A673 (cell line): ENCODE results near the gene ADGRA1. TPM values are rescaled to one million over a fixed set of nuclear protein-coding genes. Genes with fewer than 3 reads are reported as not detected.

Experiments used
- BruUV-seq: library from RNA; stranded (reverse); fragments of 400-500 nt; replicated peaks from 2 replicates; lab custom pipeline; 2021; lab: Mats Ljungman, UMichigan
- CTCF ChIA-PET: fragments of 300-600 bp; sonication (Branson Sonifier 250); formaldehyde crosslinking; loops from one replicate; lab custom pipeline; 2022; ENCODE audit warnings: antibody characterized with exemption; lab: Charles Lee
- POLR2A ChIA-PET: fragments of 300-600 bp; sonication (Branson Sonifier 250); formaldehyde crosslinking; loops from one replicate; lab custom pipeline; 2022; ENCODE audit warnings: antibody characterized with exemption; ENCODE audit not compliant: low non-redundant PET; lab: Charles Lee
- DNase-seq: peaks from one replicate; pipeline ENCODE4 v3.0.0-alpha.2; 2015; ENCODE audit warnings: low spot score
- H3K27ac ChIP-seq: fragments of 200-600 bp; sonication (generic); 2 replicates; pipeline ENCODE4 v1.5.1; 2016; ENCODE audit warnings: mixed run types, low read depth, mild to moderate bottlenecking, mixed read lengths, antibody characterized with exemption, low read length; ENCODE audit not compliant: poor library complexity, severe bottlenecking
- H3K27me3 ChIP-seq: fragments of 200-600 bp; sonication (generic); replicated peaks from 2 replicates; pipeline ENCODE4 v1.6.1; 2017; ENCODE audit warnings: mixed run types, low read depth, mild to moderate bottlenecking, mixed read lengths, antibody characterized with exemption, low read length; ENCODE audit not compliant: insufficient read depth, poor library complexity
- H3K36me3 ChIP-seq: fragments of 200-600 bp; sonication (generic); 2 replicates; pipeline ENCODE4 v1.6.1; 2016; ENCODE audit warnings: mixed run types, mild to moderate bottlenecking, mixed read lengths, antibody characterized with exemption, low read length; ENCODE audit not compliant: insufficient read depth, poor library complexity, severe bottlenecking
- H3K4me1 ChIP-seq: fragments of 200-600 bp; sonication (generic); 2 replicates; pipeline ENCODE4 v1.6.1; 2017; ENCODE audit warnings: mixed run types, mild to moderate bottlenecking, mixed read lengths, antibody characterized with exemption, low read length; ENCODE audit not compliant: insufficient read depth, poor library complexity, severe bottlenecking
- H3K4me3 ChIP-seq: fragments of 200-600 bp; sonication (generic); 2 replicates; pipeline ENCODE4 v1.5.1; 2016; ENCODE audit warnings: low read depth, mixed run types, mild to moderate bottlenecking, mixed read lengths, low read length; ENCODE audit not compliant: poor library complexity, severe bottlenecking
- H3K9me3 ChIP-seq: fragments of 200-600 bp; sonication (generic); 2 replicates; pipeline ENCODE4 v1.6.1; 2016; ENCODE audit warnings: mixed run types, low read depth, mild to moderate bottlenecking, mixed read lengths, antibody characterized with exemption, low read length; ENCODE audit not compliant: poor library complexity, severe bottlenecking
- EZH2 ChIP-seq: fragments of 200-600 bp; sonication (generic); IDR thresholded peaks from 2 replicates; pipeline ENCODE4 v1.6.1; 2017; ENCODE audit warnings: borderline replicate concordance, low read depth, mild to moderate bottlenecking, mixed read lengths, antibody characterized with exemption, low read length; ENCODE audit not compliant: poor library complexity, severe bottlenecking
- intact Hi-C: fragments of 100-400 bp; cut with micrococcal nuclease; formaldehyde crosslinking; loops from one replicate; pipeline ENCODE4 v1.10.0; 2022; ENCODE audit not compliant: unreplicated experiment
- total RNA-seq: library from RNA; stranded (reverse); gene quantifications from 2 replicates; pipeline ENCODE4 v1.2.3, GENCODE V29; 2021
- TF ChIP-seq, protein P1 (sequence below): fragments of 300-800, 200-600 bp; sonication (generic); conservative IDR thresholded peaks from 2 replicates; pipeline ENCODE4 v1.5.1; 2017; ENCODE audit warnings: low read depth, mild to moderate bottlenecking, antibody characterized with exemption, low read length, moderate library complexity, mixed read lengths

The ADGRA1 gene
- total RNA-seq, 1 experiment from 2014 or later = 0.82 TPM

DNA sequence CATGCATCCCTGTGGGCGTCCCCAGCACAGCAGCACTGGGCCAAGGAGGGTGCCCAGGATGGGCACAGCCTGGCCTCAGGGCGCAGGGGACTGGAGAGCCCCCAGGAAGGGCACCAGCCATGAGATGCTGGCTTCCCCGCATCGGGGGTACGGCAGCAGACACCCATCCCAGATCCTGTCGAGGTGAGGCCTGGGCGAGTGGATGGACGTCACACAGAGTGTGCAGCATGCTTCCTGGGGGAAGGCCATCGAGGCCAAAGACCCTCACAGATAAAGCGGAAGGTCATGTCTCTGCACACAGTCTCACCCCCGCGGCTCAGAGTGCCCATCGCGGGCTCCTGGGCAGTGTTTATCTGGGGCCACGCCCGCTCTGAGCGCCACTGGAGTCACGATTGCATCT, 18.8 kb downstream of the ADGRA1 start:
- POLR2A ChIA-PET = no interaction called here
- BruUV-seq = no TSS peak
- no peak overlapping the region for H3K27ac ChIP-seq
- H3K9me3 ChIP-seq = no peaks in the 10 kb centered on the region
- H3K27me3 ChIP-seq = no peaks in the 10 kb centered on the region
- CTCF ChIA-PET = no interaction called here
- intact Hi-C loops = no loop called here
- H3K4me3 ChIP-seq = no peak overlapping the region
- TF ChIP-seq EZH2 = no peak
- TF ChIP-seq, protein P1, sequence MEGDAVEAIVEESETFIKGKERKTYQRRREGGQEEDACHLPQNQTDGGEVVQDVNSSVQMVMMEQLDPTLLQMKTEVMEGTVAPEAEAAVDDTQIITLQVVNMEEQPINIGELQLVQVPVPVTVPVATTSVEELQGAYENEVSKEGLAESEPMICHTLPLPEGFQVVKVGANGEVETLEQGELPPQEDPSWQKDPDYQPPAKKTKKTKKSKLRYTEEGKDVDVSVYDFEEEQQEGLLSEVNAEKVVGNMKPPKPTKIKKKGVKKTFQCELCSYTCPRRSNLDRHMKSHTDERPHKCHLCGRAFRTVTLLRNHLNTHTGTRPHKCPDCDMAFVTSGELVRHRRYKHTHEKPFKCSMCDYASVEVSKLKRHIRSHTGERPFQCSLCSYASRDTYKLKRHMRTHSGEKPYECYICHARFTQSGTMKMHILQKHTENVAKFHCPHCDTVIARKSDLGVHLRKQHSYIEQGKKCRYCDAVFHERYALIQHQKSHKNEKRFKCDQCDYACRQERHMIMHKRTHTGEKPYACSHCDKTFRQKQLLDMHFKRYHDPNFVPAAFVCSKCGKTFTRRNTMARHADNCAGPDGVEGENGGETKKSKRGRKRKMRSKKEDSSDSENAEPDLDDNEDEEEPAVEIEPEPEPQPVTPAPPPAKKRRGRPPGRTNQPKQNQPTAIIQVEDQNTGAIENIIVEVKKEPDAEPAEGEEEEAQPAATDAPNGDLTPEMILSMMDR = no peak
- H3K36me3 ChIP-seq = no peaks in the 10 kb centered on the region
- no peaks in the 10 kb centered on the region for H3K4me1 ChIP-seq
- no peak for DNase-seq

DNA sequence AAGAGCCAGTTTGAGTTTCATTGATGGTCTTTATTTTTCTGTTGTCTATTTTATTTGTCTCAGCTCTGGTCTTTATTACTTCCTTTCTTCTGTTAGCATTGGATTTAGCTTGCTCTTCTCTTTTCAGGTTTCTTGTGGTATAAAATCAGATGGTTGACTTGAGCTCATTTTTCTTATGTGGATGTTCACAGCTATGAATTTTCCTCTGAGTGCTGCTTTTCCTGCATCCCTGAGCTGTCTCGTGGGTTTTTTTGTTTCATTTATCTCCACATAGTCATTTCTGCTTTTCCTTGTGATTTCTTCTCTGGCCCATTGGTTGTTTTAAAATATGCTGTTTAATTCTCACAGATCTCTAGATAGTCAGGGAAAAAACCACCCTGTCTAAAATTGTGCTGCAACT, 19.7 kb downstream of the ADGRA1 start:
- BruUV-seq = no TSS peak
- intact Hi-C loops = no loop called here
- H3K27ac ChIP-seq = no peak overlapping the region
- H3K9me3 ChIP-seq = no peaks in the 10 kb centered on the region
- H3K27me3 ChIP-seq = no peaks in the 10 kb centered on the region
- POLR2A ChIA-PET = no interaction called here
- H3K4me3 ChIP-seq = no peak overlapping the region
- TF ChIP-seq, protein P1 = no peak
- TF ChIP-seq EZH2 = no peak
- CTCF ChIA-PET = no interaction called here
- H3K4me1 ChIP-seq = no peaks in the 10 kb centered on the region
- DNase-seq = no peak
- H3K36me3 ChIP-seq = no peaks in the 10 kb centered on the region

DNA sequence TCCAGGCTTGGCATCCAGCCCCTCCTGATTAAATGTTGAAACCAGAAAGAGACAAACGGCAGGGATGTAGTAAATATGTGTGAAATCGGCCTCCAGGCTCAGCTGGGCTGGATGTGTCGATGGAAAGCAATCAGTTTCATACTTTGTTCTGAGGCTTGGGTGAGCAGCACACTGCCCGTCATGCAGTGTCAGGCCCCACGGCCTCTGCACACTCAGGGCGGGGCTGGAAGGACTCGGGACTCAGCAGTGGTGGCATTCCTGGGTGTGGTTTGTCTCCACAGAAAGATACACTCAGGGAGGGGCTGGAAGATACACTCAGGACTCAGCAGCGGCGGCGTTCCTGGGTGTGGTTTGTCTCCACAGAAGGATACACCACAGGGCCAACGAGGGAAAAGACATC, 22.0 kb downstream of the ADGRA1 start:
- CTCF ChIA-PET = no interaction called here
- POLR2A ChIA-PET = no interaction called here
- TF ChIP-seq EZH2 = no peak
- TF ChIP-seq, protein P1 = no peak
- Histone ChIP-seq H3K36me3 (no peaks in the 10 kb centered on the region), H3K9me3 (no peaks in the 10 kb centered on the region), H3K27me3 (no peaks in the 10 kb centered on the region), H3K4me3 (no peak overlapping the region), H3K27ac (no peak overlapping the region), H3K4me1 (no peaks in the 10 kb centered on the region)
- no peak for DNase-seq
- intact Hi-C loops = no loop called here
- BruUV-seq = no TSS peak
